OCI-LY7 (cell line): Measurements from ENCODE around the gene SERPINA12. TPM values are rescaled to one million over a fixed set of nuclear protein-coding genes. Genes with fewer than 3 reads are reported as not detected.

Experiments
- BruUV-seq: library from RNA; stranded (reverse); fragments of 400-500 nt; replicated peaks from 2 replicates; lab custom pipeline; 2021; lab: Mats Ljungman, UMichigan
- CTCF ChIA-PET: fragments of 300-600 bp; sonication (Branson Sonifier 250); formaldehyde crosslinking; loops from one replicate; lab custom pipeline; 2022; ENCODE audit warnings: antibody characterized with exemption; ENCODE audit not compliant: unreplicated experiment; lab: Charles Lee
- POLR2A ChIA-PET: fragments of 300-600 bp; sonication (Branson Sonifier 250); formaldehyde crosslinking; loops from one replicate; lab custom pipeline; 2022; ENCODE audit warnings: antibody characterized with exemption; lab: Charles Lee
- DNase-seq: peaks from one replicate; pipeline ENCODE4 v3.0.0-alpha.2; 2015; ENCODE audit warnings: low spot score
- H2AFZ ChIP-seq: fragments of 200-600 bp; sonication (generic), shearing (Covaris generic); 2 replicates; pipeline ENCODE4 v1.6.1; 2014; ENCODE audit warnings: mild to moderate bottlenecking, antibody characterized with exemption, low read length, moderate library complexity
- H3K27ac ChIP-seq: fragments of 200-600 bp; sonication (generic); 2 replicates; pipeline ENCODE4 v1.5.1; 2014; ENCODE audit warnings: mixed run types, low read depth, mild to moderate bottlenecking, moderate library complexity, low read length, inconsistent platforms; ENCODE audit not compliant: poor library complexity, severe bottlenecking
- H3K36me3 ChIP-seq: fragments of 200-600 bp; sonication (generic); 2 replicates; pipeline ENCODE4 v1.6.1; 2014; ENCODE audit warnings: mild to moderate bottlenecking, antibody characterized with exemption, low read length, moderate library complexity, mixed read lengths; ENCODE audit not compliant: insufficient read depth
- H3K4me1 ChIP-seq: fragments of 200-600 bp; sonication (generic); 2 replicates; pipeline ENCODE4 v1.5.1; 2014; ENCODE audit warnings: mild to moderate bottlenecking, low read length; ENCODE audit not compliant: insufficient read depth, poor library complexity, severe bottlenecking
- H3K4me2 ChIP-seq: fragments of 200-600 bp; sonication (generic); 2 replicates; pipeline ENCODE4 v1.6.1; 2014; ENCODE audit warnings: mild to moderate bottlenecking, low read length
- H3K4me3 ChIP-seq: fragments of 200-600 bp; sonication (generic); 2 replicates; pipeline ENCODE4 v1.5.1; 2014; ENCODE audit warnings: mild to moderate bottlenecking, low read depth, low read length; ENCODE audit not compliant: poor library complexity, severe bottlenecking
- H3K79me2 ChIP-seq: fragments of 200-600 bp; sonication (generic); 2 replicates; pipeline ENCODE4 v1.6.1; 2016; ENCODE audit warnings: low read depth, mild to moderate bottlenecking, low read length, moderate library complexity, mixed read lengths; ENCODE audit not compliant: insufficient read depth
- H3K9me2 ChIP-seq: fragments of 200-600 bp; sonication (generic); 2 replicates; pipeline ENCODE4 v1.6.1; 2016; ENCODE audit warnings: mild to moderate bottlenecking, low read length, mixed read lengths; ENCODE audit not compliant: insufficient read depth
- H3K9me3 ChIP-seq: fragments of 200-600 bp; sonication (generic); 2 replicates; pipeline ENCODE4 v1.6.1; 2014; ENCODE audit warnings: mild to moderate bottlenecking, mixed run types, low read length, mixed read lengths
- H4K20me1 ChIP-seq: fragments of 200-600 bp; sonication (generic); 2 replicates; pipeline ENCODE4 v1.6.1; 2014; ENCODE audit warnings: mild to moderate bottlenecking, antibody characterized with exemption, low read length, moderate library complexity, mixed read lengths; ENCODE audit not compliant: insufficient read depth
- EZH2phosphoT487 ChIP-seq: fragments of 200-600 bp; sonication (generic); IDR thresholded peaks from 2 replicates; pipeline ENCODE4 v1.6.1; 2018; ENCODE audit warnings: low read depth, borderline replicate concordance, mild to moderate bottlenecking, mixed run types, antibody characterized with exemption, low read length, moderate library complexity, mixed read lengths
- intact Hi-C: fragments of 100-400 bp; cut with micrococcal nuclease; formaldehyde crosslinking; loops from one replicate; pipeline ENCODE4 v1.10.0; 2022; ENCODE audit not compliant: unreplicated experiment
- total RNA-seq, 2 experiments: library from RNA; depleted of rRNA in 1 of 2; stranded (reverse); fragments of >200 nt in 1 of 2; shearing (Covaris generic) in 1 of 2; gene quantifications; 2 replicates each; pipeline ENCODE4 v1.2.3, GENCODE V29; 2014 to 2022
- TF ChIP-seq, protein P1 (sequence below): fragments of 200-600 bp; sonication (generic); conservative IDR thresholded peaks from 2 replicates; pipeline ENCODE4 v1.5.1; 2014; ENCODE audit warnings: mild to moderate bottlenecking, antibody characterized with exemption, low read length, moderate library complexity, mixed read lengths

SERPINA12 gene
- total RNA-seq, 2 experiments from 2014 or later: not detected

DNA sequence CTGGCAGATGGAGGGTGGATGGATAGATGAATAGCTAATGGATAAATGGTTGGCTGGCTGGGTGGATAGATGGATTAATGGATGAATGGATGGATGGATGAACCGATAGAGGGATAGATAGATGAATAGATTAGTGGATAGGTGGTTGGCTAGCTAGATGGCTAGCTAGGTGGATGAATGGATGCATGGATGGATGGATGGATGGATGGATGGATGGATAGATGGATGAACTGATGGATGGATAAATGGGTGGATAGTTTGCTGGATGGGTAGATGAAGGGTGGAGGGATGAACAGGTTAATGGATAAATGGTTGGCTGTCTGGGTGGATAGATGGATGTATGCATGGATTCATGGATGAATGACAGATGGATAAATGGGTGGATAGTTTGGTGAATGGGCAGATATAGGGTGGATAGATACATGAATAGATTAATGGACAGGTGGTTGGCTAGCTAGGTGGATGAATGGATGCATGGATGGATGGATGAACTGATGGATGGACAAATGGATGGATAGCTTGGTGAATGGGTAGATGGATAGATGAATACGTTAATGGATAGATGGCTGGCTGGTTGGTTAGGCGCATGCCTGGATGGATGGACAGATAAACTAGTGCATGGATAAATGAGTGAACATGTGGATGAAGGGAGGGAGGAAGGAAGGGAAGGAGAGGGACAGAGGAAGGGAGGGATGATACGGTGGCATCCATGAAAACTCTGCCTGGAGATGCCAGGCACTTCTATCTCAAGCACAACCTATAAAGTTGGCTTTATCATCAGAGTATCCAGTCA lies 41.3 kb downstream of the SERPINA12 start:
- intact Hi-C loops: no loop called here
- H3K9me2 ChIP-seq: no peaks in the 10 kb centered on the region
- ChIA-PET POLR2A (no interaction called here), CTCF (no interaction called here)
- TF ChIP-seq, protein P1, sequence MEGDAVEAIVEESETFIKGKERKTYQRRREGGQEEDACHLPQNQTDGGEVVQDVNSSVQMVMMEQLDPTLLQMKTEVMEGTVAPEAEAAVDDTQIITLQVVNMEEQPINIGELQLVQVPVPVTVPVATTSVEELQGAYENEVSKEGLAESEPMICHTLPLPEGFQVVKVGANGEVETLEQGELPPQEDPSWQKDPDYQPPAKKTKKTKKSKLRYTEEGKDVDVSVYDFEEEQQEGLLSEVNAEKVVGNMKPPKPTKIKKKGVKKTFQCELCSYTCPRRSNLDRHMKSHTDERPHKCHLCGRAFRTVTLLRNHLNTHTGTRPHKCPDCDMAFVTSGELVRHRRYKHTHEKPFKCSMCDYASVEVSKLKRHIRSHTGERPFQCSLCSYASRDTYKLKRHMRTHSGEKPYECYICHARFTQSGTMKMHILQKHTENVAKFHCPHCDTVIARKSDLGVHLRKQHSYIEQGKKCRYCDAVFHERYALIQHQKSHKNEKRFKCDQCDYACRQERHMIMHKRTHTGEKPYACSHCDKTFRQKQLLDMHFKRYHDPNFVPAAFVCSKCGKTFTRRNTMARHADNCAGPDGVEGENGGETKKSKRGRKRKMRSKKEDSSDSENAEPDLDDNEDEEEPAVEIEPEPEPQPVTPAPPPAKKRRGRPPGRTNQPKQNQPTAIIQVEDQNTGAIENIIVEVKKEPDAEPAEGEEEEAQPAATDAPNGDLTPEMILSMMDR: no peak
- no peak for TF ChIP-seq EZH2phosphoT487
- H3K9me3 ChIP-seq: no peaks in the 10 kb centered on the region
- H3K4me1 ChIP-seq: no peaks in the 10 kb centered on the region
- BruUV-seq: no TSS peak
- no peaks in the 10 kb centered on the region for H3K79me2 ChIP-seq
- no peak overlapping the region for H3K27ac ChIP-seq
- no peak overlapping the region for H2AFZ ChIP-seq
- H3K36me3 ChIP-seq: no peaks in the 10 kb centered on the region
- no peak overlapping the region for H3K4me3 ChIP-seq
- no peak for DNase-seq
- no peaks in the 10 kb centered on the region for H4K20me1 ChIP-seq
- no peak overlapping the region for H3K4me2 ChIP-seq

DNA sequence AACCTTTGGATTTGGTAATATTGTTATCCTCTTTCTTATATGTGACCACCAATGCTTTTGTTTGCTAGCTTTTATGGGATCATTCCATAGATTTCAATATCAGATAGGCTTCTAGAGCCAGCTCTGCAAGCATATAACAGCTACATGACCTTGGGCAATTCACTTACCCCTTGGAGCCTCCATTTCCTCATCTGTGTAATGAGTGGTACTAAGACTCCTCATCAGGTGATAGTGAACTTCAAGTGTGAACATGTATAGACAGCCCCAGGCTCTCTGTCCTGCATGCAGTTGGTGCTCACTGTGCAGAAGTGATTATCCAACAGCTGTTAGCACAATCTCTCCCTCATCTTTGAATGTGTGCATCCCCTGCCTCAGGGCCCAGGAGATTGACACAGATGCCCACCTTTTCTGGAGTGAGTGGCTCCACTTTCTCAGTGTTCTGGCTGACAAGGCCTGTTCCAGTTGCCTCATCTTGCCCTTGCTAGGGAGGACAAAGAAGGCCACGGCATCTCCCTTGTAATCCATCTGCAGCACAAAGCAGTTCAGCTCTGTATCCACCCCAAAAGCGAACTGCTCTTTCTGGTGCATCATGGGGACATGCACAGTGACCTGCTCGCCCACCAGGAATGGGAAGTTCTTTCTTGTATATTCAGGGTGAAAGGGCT lies 42.4 kb downstream of the SERPINA12 start:
- BruUV-seq: no TSS peak
- Histone ChIP-seq H4K20me1 (no peaks in the 10 kb centered on the region), H3K79me2 (no peaks in the 10 kb centered on the region), H3K27ac (no peak overlapping the region), H3K36me3 (no peaks in the 10 kb centered on the region), H3K4me2 (no peak overlapping the region), H3K9me3 (no peaks in the 10 kb centered on the region), H3K9me2 (no peaks in the 10 kb centered on the region), H2AFZ (no peak overlapping the region), H3K4me1 (no peaks in the 10 kb centered on the region), H3K4me3 (no peak overlapping the region)
- ChIA-PET CTCF (no interaction called here), POLR2A (no interaction called here)
- no peak for DNase-seq
- intact Hi-C loops: no loop called here
- TF ChIP-seq, protein P1: no peak
- no peak for TF ChIP-seq EZH2phosphoT487

DNA sequence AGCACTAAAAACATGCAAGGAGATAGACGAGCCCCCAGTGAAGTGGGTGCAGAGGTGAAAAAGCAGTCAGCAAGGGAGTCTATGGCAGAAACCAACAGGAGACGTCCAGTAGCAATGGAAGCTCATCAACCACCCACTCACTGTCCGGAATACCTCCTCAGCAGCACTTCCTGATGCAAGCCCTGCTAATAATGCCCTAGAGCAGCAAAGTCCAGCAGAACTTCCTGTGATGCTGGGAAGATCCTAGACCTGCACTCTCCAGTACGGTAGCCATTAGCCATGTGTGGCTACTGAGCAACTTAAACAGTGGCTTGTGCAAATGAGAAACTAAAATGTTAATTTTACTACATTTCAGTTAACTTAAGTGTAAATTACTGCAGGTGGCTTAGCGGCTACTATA lies 44.2 kb downstream of the SERPINA12 start:
- no peaks in the 10 kb centered on the region for H3K9me3 ChIP-seq
- H3K9me2 ChIP-seq: no peaks in the 10 kb centered on the region
- H3K4me1 ChIP-seq: no peaks in the 10 kb centered on the region
- DNase-seq: no peak
- no peaks in the 10 kb centered on the region for H4K20me1 ChIP-seq
- no peak overlapping the region for H3K4me3 ChIP-seq
- no peak overlapping the region for H3K4me2 ChIP-seq
- no peak overlapping the region for H3K27ac ChIP-seq
- H3K79me2 ChIP-seq: no peaks in the 10 kb centered on the region
- H3K36me3 ChIP-seq: no peaks in the 10 kb centered on the region
- intact Hi-C loops: no loop called here
- no peak overlapping the region for H2AFZ ChIP-seq
- POLR2A ChIA-PET: no interaction called here
- CTCF ChIA-PET: no interaction called here
- TF ChIP-seq EZH2phosphoT487: no peak
- TF ChIP-seq, protein P1: no peak
- BruUV-seq: no TSS peak
